ENCODE data around the gene WDFY2. TPM values are rescaled to one million over a fixed set of nuclear protein-coding genes. Genes with fewer than 3 reads are reported as not detected.

The WDFY2 gene
- total and polyA plus RNA-seq, 2 of the 13 experiments (the other 11 are each of a cell fraction or from before 2014, with no cell fraction given): 22.6 to 27.0 TPM

- TF ChIP-seq BATF2 (CRISPR knock-in tag; IDR thresholded peaks at IDR 0.05): no peak
- TF ChIP-seq ZNF292 (CRISPR knock-in tag; IDR thresholded peaks at IDR 0.05; ENCODE audit: borderline replicate concordance, low read depth): no peak
- no peak for TF ChIP-seq ZNF772 (CRISPR knock-in tag; IDR thresholded peaks at IDR 0.05)
- TF ChIP-seq ZNF878 (CRISPR knock-in tag; IDR thresholded peaks at IDR 0.05): no peak
- peak; percentile 10; the same call in 1 of the 2 replicates for TF ChIP-seq STAG1 (CRISPR knock-in tag; IDR thresholded peaks at IDR 0.05)
- TF ChIP-seq ETV5 (CRISPR knock-in tag; IDR thresholded peaks at IDR 0.05; ENCODE audit: borderline replicate concordance): no peak
- TF ChIP-seq FOSL1 (CRISPR knock-in tag; IDR thresholded peaks at IDR 0.05; ENCODE audit: borderline replicate concordance): no peak
- no peak for TF ChIP-seq FOXM1 (CRISPR knock-in tag; IDR thresholded peaks at IDR 0.05)
- TF ChIP-seq ZNF746 (CRISPR knock-in tag; IDR thresholded peaks at IDR 0.05): no peak
- peak; percentile 22; the same call in 1 of the 2 replicates for TF ChIP-seq GATAD2A (CRISPR knock-in tag; IDR thresholded peaks at IDR 0.05)
- TF ChIP-seq, protein P1, sequence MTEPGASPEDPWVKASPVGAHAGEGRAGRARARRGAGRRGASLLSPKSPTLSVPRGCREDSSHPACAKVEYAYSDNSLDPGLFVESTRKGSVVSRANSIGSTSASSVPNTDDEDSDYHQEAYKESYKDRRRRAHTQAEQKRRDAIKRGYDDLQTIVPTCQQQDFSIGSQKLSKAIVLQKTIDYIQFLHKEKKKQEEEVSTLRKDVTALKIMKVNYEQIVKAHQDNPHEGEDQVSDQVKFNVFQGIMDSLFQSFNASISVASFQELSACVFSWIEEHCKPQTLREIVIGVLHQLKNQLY (CRISPR knock-in tag; IDR thresholded peaks at IDR 0.05): no peak
- 0 out of 2 replicates have a peak, but pooled peaks have one; percentile 22 for TF ChIP-seq FOSL2 (CRISPR knock-in tag; IDR thresholded peaks at IDR 0.05)
- no peak for TF ChIP-seq HES4 (CRISPR knock-in tag; IDR thresholded peaks at IDR 0.05; ENCODE audit: borderline replicate concordance)
- no peak for TF ChIP-seq POLR2A (IDR thresholded peaks at IDR 0.05; ENCODE audit: insufficient read depth in 1 of 2, low read depth in 2 of 2, low read length in 2 of 2)
- TF ChIP-seq CEBPG (CRISPR knock-in tag; IDR thresholded peaks at IDR 0.05): 0 out of 2 replicates have a peak, but pooled peaks have one; percentile 37
- TF ChIP-seq, protein P2, sequence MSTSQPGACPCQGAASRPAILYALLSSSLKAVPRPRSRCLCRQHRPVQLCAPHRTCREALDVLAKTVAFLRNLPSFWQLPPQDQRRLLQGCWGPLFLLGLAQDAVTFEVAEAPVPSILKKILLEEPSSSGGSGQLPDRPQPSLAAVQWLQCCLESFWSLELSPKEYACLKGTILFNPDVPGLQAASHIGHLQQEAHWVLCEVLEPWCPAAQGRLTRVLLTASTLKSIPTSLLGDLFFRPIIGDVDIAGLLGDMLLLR (CRISPR knock-in tag; IDR thresholded peaks at IDR 0.05): no peak
- TF ChIP-seq TEAD2 (CRISPR knock-in tag; IDR thresholded peaks at IDR 0.05): no peak
- no peak for TF ChIP-seq ISL2 (CRISPR knock-in tag; IDR thresholded peaks at IDR 0.05)
- TF ChIP-seq KLF16 (CRISPR knock-in tag; IDR thresholded peaks at IDR 0.05): no peak
- no peak for TF ChIP-seq ZNF317 (CRISPR knock-in tag; IDR thresholded peaks at IDR 0.05)
- TF ChIP-seq BCL6 (CRISPR knock-in tag; IDR thresholded peaks at IDR 0.05): 0 out of 2 replicates have a peak, but pooled peaks have one; percentile 23
- TF ChIP-seq, protein P3, sequence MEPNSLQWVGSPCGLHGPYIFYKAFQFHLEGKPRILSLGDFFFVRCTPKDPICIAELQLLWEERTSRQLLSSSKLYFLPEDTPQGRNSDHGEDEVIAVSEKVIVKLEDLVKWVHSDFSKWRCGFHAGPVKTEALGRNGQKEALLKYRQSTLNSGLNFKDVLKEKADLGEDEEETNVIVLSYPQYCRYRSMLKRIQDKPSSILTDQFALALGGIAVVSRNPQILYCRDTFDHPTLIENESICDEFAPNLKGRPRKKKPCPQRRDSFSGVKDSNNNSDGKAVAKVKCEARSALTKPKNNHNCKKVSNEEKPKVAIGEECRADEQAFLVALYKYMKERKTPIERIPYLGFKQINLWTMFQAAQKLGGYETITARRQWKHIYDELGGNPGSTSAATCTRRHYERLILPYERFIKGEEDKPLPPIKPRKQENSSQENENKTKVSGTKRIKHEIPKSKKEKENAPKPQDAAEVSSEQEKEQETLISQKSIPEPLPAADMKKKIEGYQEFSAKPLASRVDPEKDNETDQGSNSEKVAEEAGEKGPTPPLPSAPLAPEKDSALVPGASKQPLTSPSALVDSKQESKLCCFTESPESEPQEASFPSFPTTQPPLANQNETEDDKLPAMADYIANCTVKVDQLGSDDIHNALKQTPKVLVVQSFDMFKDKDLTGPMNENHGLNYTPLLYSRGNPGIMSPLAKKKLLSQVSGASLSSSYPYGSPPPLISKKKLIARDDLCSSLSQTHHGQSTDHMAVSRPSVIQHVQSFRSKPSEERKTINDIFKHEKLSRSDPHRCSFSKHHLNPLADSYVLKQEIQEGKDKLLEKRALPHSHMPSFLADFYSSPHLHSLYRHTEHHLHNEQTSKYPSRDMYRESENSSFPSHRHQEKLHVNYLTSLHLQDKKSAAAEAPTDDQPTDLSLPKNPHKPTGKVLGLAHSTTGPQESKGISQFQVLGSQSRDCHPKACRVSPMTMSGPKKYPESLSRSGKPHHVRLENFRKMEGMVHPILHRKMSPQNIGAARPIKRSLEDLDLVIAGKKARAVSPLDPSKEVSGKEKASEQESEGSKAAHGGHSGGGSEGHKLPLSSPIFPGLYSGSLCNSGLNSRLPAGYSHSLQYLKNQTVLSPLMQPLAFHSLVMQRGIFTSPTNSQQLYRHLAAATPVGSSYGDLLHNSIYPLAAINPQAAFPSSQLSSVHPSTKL (CRISPR knock-in tag; IDR thresholded peaks at IDR 0.05): peak; percentile 60
- TF ChIP-seq MTF1 (CRISPR knock-in tag; IDR thresholded peaks at IDR 0.05): no peak
- TF ChIP-seq TCF12 (IDR thresholded peaks at IDR 0.05): no peak
- TF ChIP-seq TCF12 (CRISPR knock-in tag; IDR thresholded peaks at IDR 0.05): no peak
- TF ChIP-seq ZNF460 (CRISPR knock-in tag; IDR thresholded peaks at IDR 0.05; ENCODE audit: borderline replicate concordance): no peak
- no peak for TF ChIP-seq ZNF20 (CRISPR knock-in tag; IDR thresholded peaks at IDR 0.05)
- TF ChIP-seq HNRNPK (IDR thresholded peaks at IDR 0.05; ENCODE audit: low read depth, low read length, poor library complexity, severe bottlenecking): no peak
- no peak for TF ChIP-seq ZNF547 (CRISPR knock-in tag; IDR thresholded peaks at IDR 0.05)
Observed at GRCh38 chr13:51590971-51591627, 6.8 kb downstream of the WDFY2 start (continued).

All from HepG2 (cell line).